OCI-LY7 (cell line): ENCODE data around the gene C16orf54. TPM values are rescaled to one million over a fixed set of nuclear protein-coding genes. Genes with fewer than 3 reads are reported as not detected.
"Not testable (repeated sequence)": the region's sequence is repeated elsewhere in the genome, so short reads cannot be mapped to it uniquely, and the experiment has no call there.

ENCODE experiments used
- BruUV-seq: library from RNA; stranded (reverse); fragments of 400-500 nt; replicated peaks from 2 replicates; lab custom pipeline; 2021; lab: Mats Ljungman, UMichigan
- CTCF ChIA-PET: fragments of 300-600 bp; sonication (Branson Sonifier 250); formaldehyde crosslinking; loops from one replicate; lab custom pipeline; 2022; ENCODE audit warnings: antibody characterized with exemption; ENCODE audit not compliant: unreplicated experiment; lab: Charles Lee
- POLR2A ChIA-PET: fragments of 300-600 bp; sonication (Branson Sonifier 250); formaldehyde crosslinking; loops from one replicate; lab custom pipeline; 2022; ENCODE audit warnings: antibody characterized with exemption; lab: Charles Lee
- DNase-seq: peaks from one replicate; pipeline ENCODE4 v3.0.0-alpha.2; 2015; ENCODE audit warnings: low spot score
- H2AFZ ChIP-seq: fragments of 200-600 bp; sonication (generic), shearing (Covaris generic); 2 replicates; pipeline ENCODE4 v1.6.1; 2014; ENCODE audit warnings: mild to moderate bottlenecking, antibody characterized with exemption, low read length, moderate library complexity
- H3K27ac ChIP-seq: fragments of 200-600 bp; sonication (generic); 2 replicates; pipeline ENCODE4 v1.5.1; 2014; ENCODE audit warnings: mixed run types, low read depth, mild to moderate bottlenecking, moderate library complexity, low read length, inconsistent platforms; ENCODE audit not compliant: poor library complexity, severe bottlenecking
- H3K36me3 ChIP-seq: fragments of 200-600 bp; sonication (generic); 2 replicates; pipeline ENCODE4 v1.6.1; 2014; ENCODE audit warnings: mild to moderate bottlenecking, antibody characterized with exemption, low read length, moderate library complexity, mixed read lengths; ENCODE audit not compliant: insufficient read depth
- H3K4me1 ChIP-seq: fragments of 200-600 bp; sonication (generic); 2 replicates; pipeline ENCODE4 v1.5.1; 2014; ENCODE audit warnings: mild to moderate bottlenecking, low read length; ENCODE audit not compliant: insufficient read depth, poor library complexity, severe bottlenecking
- H3K4me2 ChIP-seq: fragments of 200-600 bp; sonication (generic); 2 replicates; pipeline ENCODE4 v1.6.1; 2014; ENCODE audit warnings: mild to moderate bottlenecking, low read length
- H3K4me3 ChIP-seq: fragments of 200-600 bp; sonication (generic); 2 replicates; pipeline ENCODE4 v1.5.1; 2014; ENCODE audit warnings: mild to moderate bottlenecking, low read depth, low read length; ENCODE audit not compliant: poor library complexity, severe bottlenecking
- H3K79me2 ChIP-seq: fragments of 200-600 bp; sonication (generic); 2 replicates; pipeline ENCODE4 v1.6.1; 2016; ENCODE audit warnings: low read depth, mild to moderate bottlenecking, low read length, moderate library complexity, mixed read lengths; ENCODE audit not compliant: insufficient read depth
- H3K9me2 ChIP-seq: fragments of 200-600 bp; sonication (generic); 2 replicates; pipeline ENCODE4 v1.6.1; 2016; ENCODE audit warnings: mild to moderate bottlenecking, low read length, mixed read lengths; ENCODE audit not compliant: insufficient read depth
- H3K9me3 ChIP-seq: fragments of 200-600 bp; sonication (generic); 2 replicates; pipeline ENCODE4 v1.6.1; 2014; ENCODE audit warnings: mild to moderate bottlenecking, mixed run types, low read length, mixed read lengths
- H4K20me1 ChIP-seq: fragments of 200-600 bp; sonication (generic); 2 replicates; pipeline ENCODE4 v1.6.1; 2014; ENCODE audit warnings: mild to moderate bottlenecking, antibody characterized with exemption, low read length, moderate library complexity, mixed read lengths; ENCODE audit not compliant: insufficient read depth
- EZH2phosphoT487 ChIP-seq: fragments of 200-600 bp; sonication (generic); IDR thresholded peaks from 2 replicates; pipeline ENCODE4 v1.6.1; 2018; ENCODE audit warnings: low read depth, borderline replicate concordance, mild to moderate bottlenecking, mixed run types, antibody characterized with exemption, low read length, moderate library complexity, mixed read lengths
- intact Hi-C: fragments of 100-400 bp; cut with micrococcal nuclease; formaldehyde crosslinking; loops from one replicate; pipeline ENCODE4 v1.10.0; 2022; ENCODE audit not compliant: unreplicated experiment
- total RNA-seq, 2 experiments: library from RNA; depleted of rRNA in 1 of 2; stranded (reverse); fragments of >200 nt in 1 of 2; shearing (Covaris generic) in 1 of 2; gene quantifications; 2 replicates each; pipeline ENCODE4 v1.2.3, GENCODE V29; 2014 to 2022
- TF ChIP-seq, protein P1 (sequence below): fragments of 200-600 bp; sonication (generic); conservative IDR thresholded peaks from 2 replicates; pipeline ENCODE4 v1.5.1; 2014; ENCODE audit warnings: mild to moderate bottlenecking, antibody characterized with exemption, low read length, moderate library complexity, mixed read lengths

The C16orf54 gene
- total RNA-seq, 2 experiments from 2014 or later = 0.32 TPM; not detected in 1

DNA sequence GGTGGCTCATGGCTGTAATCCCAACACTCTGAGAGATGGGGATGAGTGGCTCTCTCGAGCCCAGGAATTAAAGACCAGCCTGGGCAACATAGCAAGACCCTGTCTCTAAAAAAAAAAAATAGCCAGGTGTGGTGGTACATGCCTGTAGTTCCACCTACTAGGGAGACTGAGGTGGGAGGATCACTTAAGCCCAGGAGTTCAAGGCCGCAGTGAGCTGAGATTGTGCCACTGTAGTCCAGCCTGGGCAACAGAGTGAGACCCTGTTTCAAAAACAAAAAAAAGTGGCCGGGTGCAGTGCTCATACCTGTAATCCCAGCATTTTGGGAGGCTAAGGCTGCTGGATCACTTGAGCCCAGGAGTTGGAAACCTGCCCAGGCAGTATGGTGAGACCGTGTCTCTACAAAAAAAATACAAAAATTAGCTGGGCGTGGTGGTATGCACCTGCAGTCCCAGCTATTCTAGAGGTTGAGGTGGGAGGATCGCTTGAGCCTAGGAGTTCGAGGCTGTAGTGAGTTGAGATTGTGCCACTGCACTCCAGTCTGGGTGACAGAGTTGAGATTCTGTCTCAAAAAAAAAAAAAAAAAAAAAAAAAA lies 3.0 kb downstream of the C16orf54 start:
- H3K27ac ChIP-seq = no peak overlapping the region
- no peaks in the 10 kb centered on the region for H3K9me2 ChIP-seq
- no peaks in the 10 kb centered on the region for H4K20me1 ChIP-seq
- TF ChIP-seq, protein P1, sequence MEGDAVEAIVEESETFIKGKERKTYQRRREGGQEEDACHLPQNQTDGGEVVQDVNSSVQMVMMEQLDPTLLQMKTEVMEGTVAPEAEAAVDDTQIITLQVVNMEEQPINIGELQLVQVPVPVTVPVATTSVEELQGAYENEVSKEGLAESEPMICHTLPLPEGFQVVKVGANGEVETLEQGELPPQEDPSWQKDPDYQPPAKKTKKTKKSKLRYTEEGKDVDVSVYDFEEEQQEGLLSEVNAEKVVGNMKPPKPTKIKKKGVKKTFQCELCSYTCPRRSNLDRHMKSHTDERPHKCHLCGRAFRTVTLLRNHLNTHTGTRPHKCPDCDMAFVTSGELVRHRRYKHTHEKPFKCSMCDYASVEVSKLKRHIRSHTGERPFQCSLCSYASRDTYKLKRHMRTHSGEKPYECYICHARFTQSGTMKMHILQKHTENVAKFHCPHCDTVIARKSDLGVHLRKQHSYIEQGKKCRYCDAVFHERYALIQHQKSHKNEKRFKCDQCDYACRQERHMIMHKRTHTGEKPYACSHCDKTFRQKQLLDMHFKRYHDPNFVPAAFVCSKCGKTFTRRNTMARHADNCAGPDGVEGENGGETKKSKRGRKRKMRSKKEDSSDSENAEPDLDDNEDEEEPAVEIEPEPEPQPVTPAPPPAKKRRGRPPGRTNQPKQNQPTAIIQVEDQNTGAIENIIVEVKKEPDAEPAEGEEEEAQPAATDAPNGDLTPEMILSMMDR = no peak
- TF ChIP-seq EZH2phosphoT487 = no peak
- no peak for DNase-seq
- POLR2A ChIA-PET = no interaction called here
- no peaks in the 10 kb centered on the region for H3K79me2 ChIP-seq
- H3K4me1 ChIP-seq = peaks cover 18% of the 10 kb centered on the region
- no peak overlapping the region for H3K4me2 ChIP-seq
- no peaks in the 10 kb centered on the region for H3K36me3 ChIP-seq
- intact Hi-C loops = no loop called here
- BruUV-seq = no TSS peak
- no peaks in the 10 kb centered on the region for H3K9me3 ChIP-seq
- H2AFZ ChIP-seq = no peak overlapping the region
- H3K4me3 ChIP-seq = no peak overlapping the region
- CTCF ChIA-PET = no interaction called here

DNA sequence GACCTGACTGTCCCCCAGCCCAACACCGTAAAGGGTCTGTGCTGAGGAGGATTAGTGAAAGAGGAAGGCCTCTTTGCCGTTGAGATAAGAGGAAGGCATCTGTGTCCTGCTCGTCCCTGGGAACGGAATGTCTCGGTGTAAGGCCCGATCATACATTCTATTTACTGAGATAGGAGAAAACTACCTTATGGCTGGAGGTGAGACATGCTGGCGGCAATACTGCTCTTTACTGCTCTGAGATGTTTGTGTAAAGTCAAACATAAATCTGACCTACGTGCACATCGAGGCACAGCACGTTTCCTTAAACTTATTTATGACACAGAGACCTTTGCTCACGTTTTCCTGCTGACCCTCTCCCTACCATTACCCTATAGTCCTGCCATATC lies 5.2 kb downstream of the C16orf54 start:
- H3K27ac ChIP-seq, H4K20me1 ChIP-seq, H3K79me2 ChIP-seq, H3K4me3 ChIP-seq, H3K36me3 ChIP-seq, intact Hi-C loops, BruUV-seq, DNase-seq, H3K4me2 ChIP-seq, CTCF ChIA-PET, H3K9me2 ChIP-seq, H3K9me3 ChIP-seq, POLR2A ChIA-PET, H2AFZ ChIP-seq: not testable (repeated sequence)
- peaks cover 22% of the 10 kb centered on the region for H3K4me1 ChIP-seq

DNA sequence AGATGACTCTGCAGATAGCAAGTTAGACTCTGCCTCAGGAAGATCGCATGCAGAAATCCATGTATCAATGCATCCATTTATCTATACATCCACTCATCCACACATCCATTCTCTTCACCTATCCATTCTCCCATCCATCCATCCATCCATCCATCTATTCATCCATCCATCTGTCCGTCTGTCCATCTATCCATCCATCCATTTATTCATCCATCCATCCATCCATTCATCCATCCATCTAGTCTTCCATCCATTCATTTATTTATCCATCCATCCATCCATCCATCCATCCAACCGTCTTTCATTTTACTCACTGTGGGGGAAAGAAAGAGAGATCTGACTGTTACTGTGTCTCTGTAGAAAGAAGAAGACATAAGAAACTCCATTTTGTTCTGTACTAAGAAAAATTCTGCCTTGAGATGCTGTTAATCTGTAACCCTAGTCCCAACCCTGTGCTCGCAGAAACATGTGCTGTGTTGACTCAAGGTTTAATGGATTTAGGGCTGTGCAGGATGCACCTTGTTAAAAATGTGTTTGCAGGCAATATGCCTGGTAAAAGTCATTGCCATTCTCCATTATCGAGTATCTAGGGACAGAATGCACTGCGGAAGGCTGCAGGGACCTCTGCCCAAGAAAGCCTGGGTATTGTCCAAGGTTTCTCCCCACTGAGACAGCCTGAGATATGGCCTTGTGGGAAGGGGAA lies 5.7 kb downstream of the C16orf54 start:
- not testable (repeated sequence) for H3K27ac ChIP-seq

More for the DNA sequence above, 5.7 kb downstream of the C16orf54 start:
- H3K4me3 ChIP-seq, H3K9me2 ChIP-seq, H2AFZ ChIP-seq, BruUV-seq, POLR2A ChIA-PET, CTCF ChIA-PET, H3K79me2 ChIP-seq, H3K36me3 ChIP-seq, H4K20me1 ChIP-seq, DNase-seq, H3K4me2 ChIP-seq, intact Hi-C loops, H3K9me3 ChIP-seq: not testable (repeated sequence)
- peaks cover 22% of the 10 kb centered on the region for H3K4me1 ChIP-seq
